GM18526 (cell line): ENCODE data around the gene PDE4D.

ENCODE experiments used
- POLR2A ChIP-seq: IDR thresholded peaks from 3 replicates; pipeline ENCODE4 v1.6.1; 2011; ENCODE audit not compliant: insufficient read length; ENCODE audit errors: extremely low read depth

PDE4D gene

DNA sequence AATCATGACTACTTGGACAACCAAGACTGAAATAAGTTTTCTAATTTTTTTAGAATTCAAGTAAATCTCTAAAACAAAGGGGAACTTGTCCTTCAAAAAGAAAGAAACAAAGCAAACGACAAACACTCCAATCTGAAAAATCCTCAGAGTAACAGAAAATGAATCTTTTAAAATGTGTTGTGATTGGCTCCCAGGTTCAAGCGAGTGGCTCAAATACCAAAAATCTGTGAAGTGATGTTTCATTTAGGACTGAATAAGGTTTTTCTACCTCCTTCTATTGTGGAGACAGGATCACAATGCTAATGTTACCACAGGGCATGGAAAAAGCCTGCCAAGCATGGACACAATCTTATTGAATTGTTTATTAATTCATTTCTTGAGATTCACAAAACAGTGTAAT lies 895.0 kb downstream of the PDE4D start:
- TF ChIP-seq POLR2A, result no peak

DNA sequence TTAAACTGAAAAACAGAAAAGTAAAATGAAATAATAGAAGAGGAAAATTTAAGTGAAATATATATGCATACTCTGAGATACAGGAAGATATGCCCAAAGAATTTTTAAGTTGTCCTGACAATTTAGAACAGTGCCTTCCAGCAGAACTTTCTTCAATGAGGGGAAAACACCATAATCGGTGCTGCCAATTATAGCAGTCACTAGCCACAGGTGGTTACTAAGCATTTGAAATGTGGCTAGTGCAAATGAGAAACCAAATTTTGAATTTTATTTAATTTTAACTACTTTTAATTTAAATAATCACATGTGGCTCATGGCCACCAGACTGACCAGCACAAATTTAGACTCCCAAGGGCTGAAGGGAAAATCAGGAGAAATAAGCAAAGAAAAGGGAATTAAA lies 900.1 kb downstream of the PDE4D start:
- no peak for TF ChIP-seq POLR2A

DNA sequence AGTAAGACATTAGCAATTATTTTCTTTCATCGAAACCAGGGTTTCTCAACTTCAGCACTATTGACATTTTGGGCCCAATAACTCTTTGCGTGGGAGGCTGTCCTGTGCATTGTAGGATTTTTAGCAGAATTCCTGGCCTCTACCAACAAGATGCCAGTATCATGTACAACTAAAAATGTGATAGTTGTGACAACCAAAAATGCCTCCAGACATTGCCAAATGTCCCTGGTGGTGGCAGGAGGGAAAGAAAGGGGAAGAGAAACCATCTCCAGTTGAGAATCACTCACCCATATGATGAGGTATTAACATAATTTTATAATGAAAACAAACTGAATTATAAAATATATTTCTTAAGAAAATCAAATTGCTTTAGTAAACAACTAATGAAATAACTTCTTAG lies 904.6 kb downstream of the PDE4D start:
- TF ChIP-seq POLR2A, result no peak

DNA sequence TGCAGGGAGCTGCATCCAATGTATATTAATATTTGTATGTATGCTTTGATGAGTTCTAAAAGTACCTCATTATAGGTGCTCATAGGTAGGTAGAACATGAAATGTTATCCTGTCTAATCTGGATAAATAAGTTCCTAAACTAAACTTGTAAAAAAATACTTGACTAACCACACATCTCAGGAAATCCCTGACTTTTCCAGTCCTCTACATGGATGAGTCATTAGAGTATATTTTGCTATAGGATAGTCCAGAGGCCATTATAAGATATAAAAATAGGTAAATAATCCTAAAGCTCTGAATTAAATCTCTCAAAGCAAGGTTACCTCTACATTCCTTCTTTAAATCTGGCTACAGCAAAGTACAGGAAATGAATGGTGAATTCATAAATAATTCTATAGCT lies 906.3 kb downstream of the PDE4D start:
- TF ChIP-seq POLR2A, result no peak

DNA sequence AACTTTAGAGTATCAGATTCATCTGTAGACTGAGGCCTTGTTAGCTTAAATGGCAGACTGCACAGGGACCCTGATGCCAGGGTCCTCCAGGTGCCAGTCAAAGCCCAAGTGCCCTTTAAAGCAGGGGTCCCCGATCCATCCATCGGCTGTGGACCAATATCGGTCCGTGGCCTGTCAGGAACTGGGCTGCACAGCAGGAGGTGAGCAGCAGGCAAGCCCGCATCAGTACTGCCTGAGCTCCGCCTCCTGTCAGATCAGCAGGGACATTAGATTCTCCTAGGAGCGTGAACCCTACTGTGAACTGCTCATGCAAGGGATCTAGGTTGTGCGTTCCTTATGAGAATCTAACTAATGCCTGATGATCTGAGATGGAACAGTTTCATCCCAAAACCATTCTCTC lies 907.2 kb downstream of the PDE4D start:
- TF ChIP-seq POLR2A, result no peak

DNA sequence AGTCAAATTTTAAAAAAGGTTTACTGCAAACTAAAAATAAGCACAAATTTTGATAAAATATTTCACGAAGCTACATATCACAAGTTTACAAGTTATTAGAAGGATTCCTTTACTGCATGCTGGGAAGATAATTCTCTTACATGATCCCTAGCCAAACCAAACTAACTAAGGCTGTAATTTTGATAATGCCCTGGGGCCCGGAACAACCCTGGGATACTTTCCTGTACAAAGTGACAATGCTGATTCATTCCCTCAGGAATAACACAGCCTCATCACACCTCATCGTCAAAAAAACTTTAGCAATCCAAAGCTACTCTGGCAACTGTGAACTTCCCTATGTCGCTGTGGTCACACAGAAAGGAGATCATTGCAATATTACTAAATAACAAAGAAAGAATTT lies 907.8 kb downstream of the PDE4D start:
- no peak for TF ChIP-seq POLR2A

DNA sequence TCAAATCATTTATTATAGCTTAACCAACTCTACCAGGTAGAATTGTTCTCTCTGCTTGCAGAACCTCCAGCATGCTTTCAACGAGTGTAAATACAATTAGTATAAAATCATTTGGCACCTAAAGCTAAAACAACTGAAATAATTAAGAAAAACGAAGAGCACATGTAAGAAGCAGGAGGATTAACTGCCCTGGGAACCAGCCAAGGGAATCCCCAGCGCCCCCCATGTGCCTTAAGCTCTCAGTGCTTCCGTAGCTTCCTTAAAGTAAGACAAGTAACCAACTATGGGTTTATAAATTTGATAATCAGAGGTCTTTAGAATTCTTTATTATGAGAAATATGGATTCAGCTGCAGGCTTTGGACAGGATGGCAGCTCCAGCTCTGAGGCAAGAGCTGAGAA lies 908.2 kb downstream of the PDE4D start:
- no peak for TF ChIP-seq POLR2A

DNA sequence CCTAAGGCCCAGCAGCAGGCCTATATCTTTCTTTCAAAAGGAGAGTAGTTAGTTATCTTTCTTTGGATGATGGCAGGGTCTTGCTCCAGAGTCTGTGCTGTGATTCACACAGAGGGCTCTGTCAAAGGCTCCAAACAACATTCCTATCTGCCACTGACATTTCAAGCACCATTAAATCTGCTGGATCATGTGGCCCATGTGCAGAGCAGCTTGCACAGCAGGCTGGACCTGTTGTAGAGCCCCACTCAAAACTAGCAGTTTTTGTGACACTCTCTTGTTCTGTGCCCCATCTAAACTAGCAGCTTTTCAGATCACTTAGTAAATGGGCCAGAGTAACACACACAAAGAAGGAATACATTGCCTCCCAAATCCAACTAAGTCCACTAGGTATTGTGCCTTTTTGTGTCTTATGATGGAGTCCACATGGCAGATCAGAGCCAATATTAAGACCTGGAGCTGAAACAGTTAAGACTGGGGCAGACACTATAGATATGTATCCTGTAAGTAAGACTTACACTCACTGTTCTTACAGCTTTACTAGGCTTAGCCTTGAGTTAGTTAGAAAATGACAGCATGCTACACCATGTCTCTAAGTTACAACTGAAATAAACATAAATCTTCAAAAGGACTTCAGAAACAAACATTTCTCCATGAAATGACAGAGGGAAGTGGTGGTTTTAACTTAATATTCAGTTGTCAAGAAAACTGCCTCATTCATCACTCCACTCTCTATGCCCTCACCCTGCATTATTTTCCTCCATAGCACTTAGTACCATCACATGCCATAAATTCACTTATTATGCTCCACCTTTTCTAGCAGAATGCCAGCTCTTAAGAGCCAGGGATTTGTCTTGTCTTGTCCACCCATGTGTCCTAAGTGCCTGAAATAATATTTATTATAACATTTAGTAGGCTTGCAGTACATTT lies 909.7 kb downstream of the PDE4D start:
- TF ChIP-seq POLR2A, result no peak

DNA sequence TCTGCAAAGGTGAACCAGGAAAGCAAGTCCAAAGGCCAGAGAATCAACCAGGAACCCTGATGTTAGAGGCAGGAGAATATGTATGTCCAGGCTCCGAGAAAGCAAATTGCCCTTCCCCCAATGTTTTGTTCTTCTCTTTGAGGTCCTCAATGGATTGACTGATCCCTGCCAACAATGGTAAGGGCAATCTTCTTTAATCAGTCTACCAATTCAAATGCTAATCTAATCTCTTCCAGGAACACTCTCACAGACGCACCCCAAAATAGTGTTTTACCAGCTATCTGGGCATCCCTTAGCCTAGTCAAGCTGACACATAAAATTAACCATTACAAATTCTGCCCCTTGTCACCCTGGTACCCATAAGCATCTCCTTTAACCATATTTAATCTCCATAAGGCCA lies 912.6 kb downstream of the PDE4D start:
- no peak for TF ChIP-seq POLR2A

DNA sequence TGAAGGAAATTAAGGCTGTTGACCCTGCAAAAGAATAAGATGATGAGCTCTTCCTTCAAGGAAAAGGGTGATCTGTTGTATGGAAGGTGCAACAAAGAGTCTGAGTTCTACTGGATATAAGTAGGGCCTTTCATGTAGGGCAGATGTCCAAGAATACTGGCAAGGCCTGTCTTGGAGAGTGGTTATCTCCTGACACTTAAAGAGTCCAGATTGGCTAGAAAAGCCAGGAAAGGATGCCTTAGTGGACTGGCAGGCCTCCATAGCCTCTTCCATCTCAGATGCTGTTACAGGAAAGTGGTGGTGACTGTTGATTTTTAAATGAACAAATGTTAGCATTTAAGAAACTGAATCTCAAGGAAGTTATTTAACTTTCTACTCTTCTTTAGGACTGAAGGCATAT lies 914.4 kb downstream of the PDE4D start:
- no peak for TF ChIP-seq POLR2A

DNA sequence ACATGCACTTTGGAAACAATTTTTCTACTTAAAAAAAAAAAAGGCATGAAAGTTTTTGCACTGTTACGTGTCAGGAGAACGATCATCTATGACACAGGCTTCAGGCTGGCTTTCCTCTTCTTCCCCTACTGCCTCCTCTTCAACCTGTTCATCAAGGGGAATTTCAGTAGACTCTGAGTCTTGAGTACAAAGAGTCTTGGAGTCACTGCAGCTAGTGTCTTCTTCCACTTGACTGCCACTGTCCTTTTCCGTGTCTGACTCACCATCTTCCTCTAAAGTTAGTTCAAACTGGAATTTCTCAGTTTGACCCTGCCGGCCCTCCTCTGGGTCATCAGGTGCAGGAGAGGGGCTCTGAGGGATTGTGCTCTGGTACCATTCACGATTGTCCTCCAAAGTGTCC lies 918.9 kb downstream of the PDE4D start:
- TF ChIP-seq POLR2A, result no peak

DNA sequence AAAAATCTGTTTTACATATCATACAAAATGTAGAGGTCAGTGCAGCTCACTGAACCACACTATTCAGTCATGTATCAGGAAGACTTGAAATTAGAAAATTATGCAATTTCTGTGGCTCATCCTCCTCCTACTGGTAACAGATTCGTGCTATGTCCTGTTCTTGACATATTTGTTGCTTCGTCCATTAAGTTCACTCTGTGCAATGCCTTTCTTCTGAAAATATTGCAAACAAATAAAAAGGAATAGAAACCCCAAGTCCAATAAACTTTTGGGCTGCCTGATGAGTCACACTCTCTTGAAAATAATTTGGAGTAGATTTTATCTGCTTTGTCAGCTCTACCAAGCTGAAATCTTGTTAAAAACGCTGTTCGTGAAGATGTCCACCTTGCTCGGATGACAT lies 919.4 kb downstream of the PDE4D start:
- TF ChIP-seq POLR2A, result no peak

DNA sequence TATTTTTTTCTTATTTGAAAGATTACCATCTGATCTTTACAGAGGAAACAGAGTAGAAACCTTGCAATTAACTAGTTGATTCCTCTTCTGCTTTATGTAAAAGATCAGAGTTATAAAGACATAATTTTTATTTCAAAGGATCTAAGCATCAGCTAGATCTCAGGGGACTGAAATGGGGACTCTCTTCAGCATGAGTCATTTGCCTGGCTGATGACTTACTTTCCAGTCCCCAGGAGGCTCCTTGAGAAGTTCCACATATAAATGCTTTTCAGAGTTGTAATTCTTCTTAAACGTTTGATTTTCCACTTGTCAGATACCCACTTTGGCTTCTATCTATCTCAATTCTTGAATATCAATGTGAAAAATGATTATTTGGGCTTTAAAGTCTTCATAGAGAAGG lies 921.2 kb downstream of the PDE4D start:
- no peak for TF ChIP-seq POLR2A

DNA sequence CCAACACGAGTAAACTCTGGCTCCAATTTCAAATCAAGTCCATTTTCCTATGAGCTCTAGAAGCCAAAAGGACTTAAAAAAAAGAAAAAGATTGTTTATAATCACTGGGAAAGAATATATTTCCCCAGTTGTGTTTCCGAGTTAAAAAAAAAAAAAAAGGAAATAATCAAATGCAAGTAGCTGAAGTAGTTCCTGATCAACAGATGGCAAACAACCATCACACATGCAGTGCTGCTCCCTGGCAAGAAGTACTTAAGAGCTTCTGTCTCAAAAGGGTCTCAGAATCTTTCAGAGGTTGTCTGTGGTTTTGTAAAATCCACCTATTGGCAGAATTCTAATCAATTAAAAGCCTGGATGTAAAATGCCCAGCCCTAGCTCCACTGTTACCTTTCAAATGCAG lies 922.8 kb downstream of the PDE4D start:
- TF ChIP-seq POLR2A, result no peak

DNA sequence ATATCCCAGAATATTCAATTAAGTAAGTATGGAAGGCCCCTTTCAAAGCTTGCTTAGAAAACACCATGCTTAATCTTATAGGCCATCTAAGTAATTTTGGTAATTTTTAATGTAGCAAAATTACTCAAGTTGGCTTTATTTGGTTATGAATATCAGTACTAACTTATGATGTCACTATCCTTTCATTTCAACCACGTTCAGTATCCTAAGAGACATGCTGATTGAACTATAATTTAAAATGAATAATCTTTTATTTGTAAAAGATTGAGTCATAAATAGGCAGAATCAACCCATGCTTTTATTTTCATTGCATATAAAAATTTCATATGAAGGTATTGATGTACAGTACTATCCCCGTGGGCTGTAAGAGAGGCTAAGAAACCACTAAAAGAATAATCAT lies 923.7 kb downstream of the PDE4D start:
- no peak for TF ChIP-seq POLR2A

DNA sequence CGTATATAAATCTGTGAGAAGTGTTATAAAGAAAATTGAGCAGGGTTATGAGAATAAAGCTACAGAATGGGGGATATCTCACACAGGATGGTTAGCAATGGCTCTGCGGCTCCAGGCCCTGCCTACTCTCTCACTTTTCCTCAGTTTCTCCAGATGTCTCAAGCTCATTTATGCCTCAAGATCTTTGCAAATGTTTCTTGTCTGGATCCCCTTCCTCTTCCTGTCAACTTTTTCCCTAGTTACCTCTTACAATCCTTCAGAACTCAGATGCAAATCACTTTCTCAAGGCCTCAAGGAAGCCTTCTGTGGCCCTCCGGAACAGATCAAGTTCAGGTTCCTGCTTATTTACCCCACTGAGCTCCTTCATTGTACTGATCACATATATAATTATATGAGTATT lies 924.3 kb downstream of the PDE4D start:
- TF ChIP-seq POLR2A, result no peak

DNA sequence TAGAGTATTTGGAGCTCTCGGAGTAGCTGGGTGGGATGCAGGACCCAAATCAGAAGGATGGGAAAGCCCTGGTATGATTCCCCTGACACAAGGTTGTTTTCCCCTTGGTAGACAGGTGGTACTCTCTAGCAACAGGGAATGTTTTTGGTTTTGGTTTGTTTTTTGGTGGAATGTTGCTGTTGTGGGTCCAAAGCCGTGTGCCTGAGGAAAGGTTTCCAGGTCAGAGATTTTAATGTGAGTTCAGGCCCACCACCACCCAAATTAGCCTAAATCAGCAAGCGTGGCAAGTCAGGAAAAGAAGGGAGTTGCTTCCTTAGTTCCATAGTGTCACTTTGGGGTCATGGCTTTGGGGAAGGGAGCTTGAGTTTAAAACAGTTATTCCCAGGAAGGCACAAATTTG lies 925.2 kb downstream of the PDE4D start:
- TF ChIP-seq POLR2A, result no peak
